ENCODE measurements around the gene RPL21. TPM values are rescaled to one million over a fixed set of nuclear protein-coding genes. Genes with fewer than 3 reads are reported as not detected.

Gene RPL21
- total RNA-seq, 1 donor from 2014 or later, result 1,036 TPM

GRCh38 chr13:27293076-27293691 is 41.8 kb downstream of the RPL21 start:
- peaks cover 53% of the 10 kb centered on the region for H3K27me3 Mint-ChIP-seq

GRCh38 chr13:27293873-27294515 is 42.6 kb downstream of the RPL21 start:
- Mint-ChIP-seq H3K36me3 (no peaks in the 10 kb centered on the region), H3K27me3 (peaks cover 59% of the 10 kb centered on the region)
- no peak for DNase-seq (ENCODE audit: extremely low spot score, unreplicated experiment)

More at GRCh38 chr13:27293076-27293691, 41.8 kb downstream of the RPL21 start:
- no peak overlapping the region for H3K27ac Mint-ChIP-seq
- no peak for TF ChIP-seq CTCF (conservative IDR thresholded peaks at IDR 0.05)
- no peaks in the 10 kb centered on the region for H3K36me3 Mint-ChIP-seq
- no peaks in the 10 kb centered on the region for H3K4me1 Mint-ChIP-seq (ENCODE audit: unreplicated experiment)
- H3K9me3 Mint-ChIP-seq, result no peaks in the 10 kb centered on the region
- no peak overlapping the region for H3K4me3 Mint-ChIP-seq
- no peak for DNase-seq (ENCODE audit: extremely low spot score, unreplicated experiment)

GRCh38 chr13:27295096-27295495 is 43.7 kb downstream of the RPL21 start:
- no peak for TF ChIP-seq CTCF (conservative IDR thresholded peaks at IDR 0.05)
- Mint-ChIP-seq H3K36me3 (no peaks in the 10 kb centered on the region), H3K4me1 (ENCODE audit: unreplicated experiment) (no peaks in the 10 kb centered on the region), H3K27me3 (peaks cover 66% of the 10 kb centered on the region), H3K4me3 (no peak overlapping the region), H3K9me3 (no peaks in the 10 kb centered on the region), H3K27ac (no peak overlapping the region)
- DNase-seq (ENCODE audit: extremely low spot score, unreplicated experiment), result no peak

More at GRCh38 chr13:27293873-27294515, 42.6 kb downstream of the RPL21 start:
- TF ChIP-seq CTCF (conservative IDR thresholded peaks at IDR 0.05), result no peak
- no peaks in the 10 kb centered on the region for H3K9me3 Mint-ChIP-seq
- no peak overlapping the region for H3K4me3 Mint-ChIP-seq
- H3K27ac Mint-ChIP-seq, result no peak overlapping the region
- H3K4me1 Mint-ChIP-seq (ENCODE audit: unreplicated experiment), result no peaks in the 10 kb centered on the region

- no peaks in the 10 kb centered on the region for H3K4me1 Mint-ChIP-seq (ENCODE audit: unreplicated experiment)
- H3K27ac Mint-ChIP-seq, result no peak overlapping the region
- DNase-seq (ENCODE audit: extremely low spot score, unreplicated experiment), result no peak
- no peak for TF ChIP-seq CTCF (conservative IDR thresholded peaks at IDR 0.05)
- no peaks in the 10 kb centered on the region for H3K9me3 Mint-ChIP-seq
- H3K36me3 Mint-ChIP-seq, result no peaks in the 10 kb centered on the region
- H3K27me3 Mint-ChIP-seq, result peaks cover 70% of the 10 kb centered on the region
- H3K4me3 Mint-ChIP-seq, result no peak overlapping the region
Measured at GRCh38 chr13:27295660-27296059, 44.3 kb downstream of the RPL21 start.

- Mint-ChIP-seq H3K36me3 (no peaks in the 10 kb centered on the region), H3K4me1 (ENCODE audit: unreplicated experiment) (no peaks in the 10 kb centered on the region), H3K9me3 (no peaks in the 10 kb centered on the region), H3K4me3 (no peak overlapping the region), H3K27ac (no peak overlapping the region), H3K27me3 (peaks cover 70% of the 10 kb centered on the region)
- TF ChIP-seq CTCF (conservative IDR thresholded peaks at IDR 0.05), result no peak
- no peak for DNase-seq (ENCODE audit: extremely low spot score, unreplicated experiment)
Measured at GRCh38 chr13:27296496-27296895, 45.1 kb downstream of the RPL21 start.

Measured in type B pancreatic cell (in vitro differentiated cells).